ENCODE data around the gene RAPGEF1. TPM values are rescaled to one million over a fixed set of nuclear protein-coding genes. Genes with fewer than 3 reads are reported as not detected.

Gene RAPGEF1
- total and polyA plus RNA-seq, 2 of the 13 experiments (the other 11 are each of a cell fraction or from before 2014, with no cell fraction given): 21.2 to 38.9 TPM

DNA sequence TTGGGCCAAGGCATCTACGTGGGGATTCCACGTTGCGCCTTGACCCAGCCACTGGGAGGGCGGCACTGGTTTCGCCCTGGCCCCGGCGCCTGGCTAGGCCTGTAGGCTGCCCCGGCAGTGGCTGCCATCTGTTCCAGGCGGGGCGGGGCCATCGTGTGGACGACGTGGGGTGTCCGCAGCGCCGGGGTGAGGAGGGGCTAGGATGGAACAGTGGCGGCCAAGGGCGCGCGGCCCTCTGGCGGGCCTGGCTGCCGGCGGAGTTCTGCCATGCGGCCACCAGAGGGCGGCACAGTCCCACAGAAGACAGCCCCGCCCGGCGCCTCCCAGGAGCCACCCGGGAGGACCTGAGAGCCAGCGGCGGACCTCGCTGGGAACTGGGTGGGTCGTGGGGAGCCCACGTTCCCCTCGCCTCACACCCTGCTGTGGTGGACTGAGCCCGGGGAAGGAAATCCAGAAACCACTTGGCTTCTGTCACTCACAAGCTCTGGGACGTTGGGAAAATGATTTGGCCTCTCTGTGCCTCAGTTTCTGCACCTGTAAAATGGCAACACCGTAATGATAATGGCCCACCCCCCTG lies 22.6 kb upstream of the RAPGEF1 start (continued):
- TF ChIP-seq ERF (CRISPR knock-in tag; IDR thresholded peaks at IDR 0.05) (no peak), NFKB2 (CRISPR knock-in tag; IDR thresholded peaks at IDR 0.05; ENCODE audit: borderline replicate concordance) (no peak; the same call in 1 of the 2 replicates), ZNF563 (CRISPR knock-in tag; IDR thresholded peaks at IDR 0.05) (no peak), PCBP2 (optimal IDR thresholded peaks at IDR 0.05; ENCODE audit: low read depth, low read length, poor library complexity, severe bottlenecking) (no peak), PAX8 (CRISPR knock-in tag; IDR thresholded peaks at IDR 0.05; ENCODE audit: borderline replicate concordance) (no peak), MTA1 (CRISPR knock-in tag; IDR thresholded peaks at IDR 0.05; ENCODE audit: borderline replicate concordance) (no peak), ARNT2 (CRISPR knock-in tag; IDR thresholded peaks at IDR 0.05; ENCODE audit: low read depth) (0 out of 2 replicates have a peak, but pooled peaks have one; percentile 63), KAT8 (CRISPR knock-in tag; IDR thresholded peaks at IDR 0.05) (no peak), TBX3 (IDR thresholded peaks at IDR 0.05; ENCODE audit: borderline replicate concordance) (no peak), ZNF234 (CRISPR knock-in tag; conservative IDR thresholded peaks at IDR 0.05) (no peak), ZNF317 (CRISPR knock-in tag; IDR thresholded peaks at IDR 0.05) (no peak), DNMT3B (CRISPR knock-in tag; conservative IDR thresholded peaks at IDR 0.05) (no peak), HNF4G (IDR thresholded peaks at IDR 0.05; ENCODE audit: borderline replicate concordance, low read depth, low read length) (no peak), HNF4G (CRISPR knock-in tag; IDR thresholded peaks at IDR 0.05; ENCODE audit: borderline replicate concordance, low read depth) (no peak), FOXO1 (CRISPR knock-in tag; IDR thresholded peaks at IDR 0.05) (no peak), GABPA (IDR thresholded peaks at IDR 0.05; ENCODE audit: low read depth, low read length) (no peak), GABPA (CRISPR knock-in tag; IDR thresholded peaks at IDR 0.05; ENCODE audit: low read depth) (no peak), ELF1 (CRISPR knock-in tag; IDR thresholded peaks at IDR 0.05) (no peak)
- TF ChIP-seq, protein P1, sequence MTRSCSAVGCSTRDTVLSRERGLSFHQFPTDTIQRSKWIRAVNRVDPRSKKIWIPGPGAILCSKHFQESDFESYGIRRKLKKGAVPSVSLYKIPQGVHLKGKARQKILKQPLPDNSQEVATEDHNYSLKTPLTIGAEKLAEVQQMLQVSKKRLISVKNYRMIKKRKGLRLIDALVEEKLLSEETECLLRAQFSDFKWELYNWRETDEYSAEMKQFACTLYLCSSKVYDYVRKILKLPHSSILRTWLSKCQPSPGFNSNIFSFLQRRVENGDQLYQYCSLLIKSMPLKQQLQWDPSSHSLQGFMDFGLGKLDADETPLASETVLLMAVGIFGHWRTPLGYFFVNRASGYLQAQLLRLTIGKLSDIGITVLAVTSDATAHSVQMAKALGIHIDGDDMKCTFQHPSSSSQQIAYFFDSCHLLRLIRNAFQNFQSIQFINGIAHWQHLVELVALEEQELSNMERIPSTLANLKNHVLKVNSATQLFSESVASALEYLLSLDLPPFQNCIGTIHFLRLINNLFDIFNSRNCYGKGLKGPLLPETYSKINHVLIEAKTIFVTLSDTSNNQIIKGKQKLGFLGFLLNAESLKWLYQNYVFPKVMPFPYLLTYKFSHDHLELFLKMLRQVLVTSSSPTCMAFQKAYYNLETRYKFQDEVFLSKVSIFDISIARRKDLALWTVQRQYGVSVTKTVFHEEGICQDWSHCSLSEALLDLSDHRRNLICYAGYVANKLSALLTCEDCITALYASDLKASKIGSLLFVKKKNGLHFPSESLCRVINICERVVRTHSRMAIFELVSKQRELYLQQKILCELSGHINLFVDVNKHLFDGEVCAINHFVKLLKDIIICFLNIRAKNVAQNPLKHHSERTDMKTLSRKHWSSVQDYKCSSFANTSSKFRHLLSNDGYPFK (CRISPR knock-in tag; IDR thresholded peaks at IDR 0.05; ENCODE audit: borderline replicate concordance): peak; percentile 36; the same call in 1 of the 2 replicates
- TF ChIP-seq, protein P2, sequence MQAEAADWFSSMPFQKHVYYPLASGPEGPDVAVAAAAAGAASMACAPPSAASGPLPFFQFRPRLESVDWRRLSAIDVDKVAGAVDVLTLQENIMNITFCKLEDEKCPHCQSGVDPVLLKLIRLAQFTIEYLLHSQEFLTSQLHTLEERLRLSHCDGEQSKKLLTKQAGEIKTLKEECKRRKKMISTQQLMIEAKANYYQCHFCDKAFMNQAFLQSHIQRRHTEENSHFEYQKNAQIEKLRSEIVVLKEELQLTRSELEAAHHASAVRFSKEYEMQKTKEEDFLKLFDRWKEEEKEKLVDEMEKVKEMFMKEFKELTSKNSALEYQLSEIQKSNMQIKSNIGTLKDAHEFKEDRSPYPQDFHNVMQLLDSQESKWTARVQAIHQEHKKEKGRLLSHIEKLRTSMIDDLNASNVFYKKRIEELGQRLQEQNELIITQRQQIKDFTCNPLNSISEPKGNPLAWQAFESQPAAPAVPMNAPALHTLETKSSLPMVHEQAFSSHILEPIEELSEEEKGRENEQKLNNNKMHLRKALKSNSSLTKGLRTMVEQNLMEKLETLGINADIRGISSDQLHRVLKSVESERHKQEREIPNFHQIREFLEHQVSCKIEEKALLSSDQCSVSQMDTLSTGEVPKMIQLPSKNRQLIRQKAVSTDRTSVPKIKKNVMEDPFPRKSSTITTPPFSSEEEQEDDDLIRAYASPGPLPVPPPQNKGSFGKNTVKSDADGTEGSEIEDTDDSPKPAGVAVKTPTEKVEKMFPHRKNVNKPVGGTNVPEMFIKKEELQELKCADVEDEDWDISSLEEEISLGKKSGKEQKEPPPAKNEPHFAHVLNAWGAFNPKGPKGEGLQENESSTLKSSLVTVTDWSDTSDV (CRISPR knock-in tag; IDR thresholded peaks at IDR 0.05): no peak
- TF ChIP-seq, protein P3, sequence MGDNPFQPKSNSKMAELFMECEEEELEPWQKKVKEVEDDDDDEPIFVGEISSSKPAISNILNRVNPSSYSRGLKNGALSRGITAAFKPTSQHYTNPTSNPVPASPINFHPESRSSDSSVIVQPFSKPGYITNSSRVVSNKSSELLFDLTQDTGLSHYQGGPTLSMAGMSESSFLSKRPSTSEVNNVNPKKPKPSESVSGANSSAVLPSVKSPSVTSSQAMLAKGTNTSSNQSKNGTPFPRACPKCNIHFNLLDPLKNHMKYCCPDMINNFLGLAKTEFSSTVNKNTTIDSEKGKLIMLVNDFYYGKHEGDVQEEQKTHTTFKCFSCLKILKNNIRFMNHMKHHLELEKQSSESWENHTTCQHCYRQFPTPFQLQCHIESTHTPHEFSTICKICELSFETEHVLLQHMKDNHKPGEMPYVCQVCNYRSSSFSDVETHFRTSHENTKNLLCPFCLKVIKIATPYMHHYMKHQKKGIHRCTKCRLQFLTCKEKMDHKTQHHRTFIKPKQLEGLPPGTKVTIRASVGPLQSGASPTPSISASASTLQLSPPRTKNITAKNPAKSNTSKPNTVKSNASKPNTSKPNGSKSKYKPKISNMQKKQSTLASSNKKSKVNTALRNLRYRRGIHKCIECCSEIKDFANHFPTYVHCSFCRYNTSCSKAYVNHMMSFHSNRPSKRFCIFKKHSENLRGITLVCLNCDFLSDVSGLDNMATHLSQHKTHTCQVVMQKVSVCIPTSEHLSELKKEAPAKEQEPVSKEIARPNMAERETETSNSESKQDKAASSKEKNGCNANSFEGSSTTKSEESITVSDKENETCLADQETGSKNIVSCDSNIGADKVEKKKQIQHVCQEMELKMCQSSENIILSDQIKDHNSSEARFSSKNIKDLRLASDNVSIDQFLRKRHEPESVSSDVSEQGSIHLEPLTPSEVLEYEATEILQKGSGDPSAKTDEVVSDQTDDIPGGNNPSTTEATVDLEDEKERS (CRISPR knock-in tag; IDR thresholded peaks at IDR 0.05): no peak
- TF ChIP-seq, protein P4, sequence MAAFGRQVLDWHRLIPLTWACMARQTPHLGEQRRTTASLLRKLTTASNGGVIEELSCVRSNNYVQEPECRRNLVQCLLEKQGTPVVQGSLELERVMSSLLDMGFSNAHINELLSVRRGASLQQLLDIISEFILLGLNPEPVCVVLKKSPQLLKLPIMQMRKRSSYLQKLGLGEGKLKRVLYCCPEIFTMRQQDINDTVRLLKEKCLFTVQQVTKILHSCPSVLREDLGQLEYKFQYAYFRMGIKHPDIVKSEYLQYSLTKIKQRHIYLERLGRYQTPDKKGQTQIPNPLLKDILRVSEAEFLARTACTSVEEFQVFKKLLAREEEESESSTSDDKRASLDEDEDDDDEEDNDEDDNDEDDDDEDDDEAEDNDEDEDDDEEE (CRISPR knock-in tag; IDR thresholded peaks at IDR 0.05): no peak
